BLaER1 treated with 17β-estradiol and CSF1 and Interleukin-3, amounts not matched to agents 10 nM and 100 nM (cell line): ENCODE measurements around the gene SLFN12L.

ENCODE experiments used
- H3K27ac ChIP-seq, 11 experiments: shearing (Covaris generic); formaldehyde crosslinking; 2 replicates each; pipeline ENCODE4 v1.8.1; 2022
- H3K27me3 ChIP-seq, 11 experiments: shearing (Covaris generic); formaldehyde crosslinking; 2 replicates each; pipeline ENCODE4 v1.8.1; 2022
- H3K36me3 ChIP-seq, 11 experiments: shearing (Covaris generic); formaldehyde crosslinking; 2 replicates each; pipeline ENCODE4 v1.8.1; 2022
- H3K4me1 ChIP-seq, 10 experiments: shearing (Covaris generic); formaldehyde crosslinking; 2 replicates each; pipeline ENCODE4 v1.8.1; 2022
- H3K4me2 ChIP-seq, 11 experiments: shearing (Covaris generic); formaldehyde crosslinking; 2 replicates each; pipeline ENCODE4 v1.8.1; 2022
- H3K4me3 ChIP-seq, 10 experiments: shearing (Covaris generic); formaldehyde crosslinking; 2 replicates each; pipeline ENCODE4 v1.8.1; 2022
- H3K9ac ChIP-seq, 11 experiments: shearing (Covaris generic); formaldehyde crosslinking; 2 replicates each; pipeline ENCODE4 v1.8.1; 2022
- H3K9me3 ChIP-seq, 11 experiments: shearing (Covaris generic); formaldehyde crosslinking; replicated peaks in 1 of 11; 2 replicates each; pipeline ENCODE4 v1.8.1; 2022
- H4K20me1 ChIP-seq, 11 experiments: shearing (Covaris generic); formaldehyde crosslinking; 2 replicates each; pipeline ENCODE4 v1.8.1; 2022
- Cebpa-rat ChIP-seq, 11 experiments: shearing (Covaris generic); IDR thresholded peaks; 2 replicates each; pipeline ENCODE4 v1.8.1; 2022

Gene SLFN12L

DNA sequence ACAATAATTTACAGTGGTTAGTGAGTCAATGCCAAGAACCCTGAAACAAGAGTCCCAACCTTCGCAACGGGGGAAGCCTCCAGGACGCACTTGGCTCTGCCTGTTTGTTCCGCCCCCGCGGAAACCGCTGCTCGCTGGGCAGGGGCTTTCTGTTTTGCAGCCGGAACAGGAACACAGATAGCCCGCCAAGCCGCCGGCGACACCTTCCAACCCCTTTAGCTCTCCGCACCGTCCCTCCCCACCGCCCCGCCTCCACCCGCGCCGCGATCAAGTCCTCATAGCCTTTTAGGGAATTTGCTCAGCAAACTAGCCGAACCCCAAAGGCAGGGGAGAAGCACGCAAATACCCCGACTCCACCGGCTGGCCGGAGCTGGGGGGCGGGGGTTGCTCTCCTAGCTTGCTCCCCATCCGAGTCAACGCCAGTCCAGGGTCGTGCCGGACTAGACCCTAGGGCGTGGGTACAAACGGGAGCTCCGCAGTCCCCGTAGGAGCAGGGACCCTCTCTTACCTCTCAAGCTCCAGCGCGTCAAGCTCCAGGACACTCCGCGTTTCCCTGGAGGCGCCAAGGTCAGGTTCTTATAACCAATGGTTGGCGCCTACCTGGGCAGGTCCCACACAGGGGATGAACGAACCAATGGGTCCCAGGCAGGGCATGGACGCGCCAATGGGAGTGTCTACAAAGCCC lies 89.1 kb downstream of the SLFN12L start, which contains the start of gene SLFN13:
SLFN13 (minus strand) TSS at position 553 of the 685 bp plus-strand sequence. CDS start 3,086 bp downstream, outside the sequence.
- H3K9me3 ChIP-seq, result peaks cover 0 to under 1% (median 0%) of the 10 kb centered on the region in 11 experiments; a peak in 1 of 22 replicates
- peak within 1 kb of the TSS; percentile 53 to 71 (median 60) for H3K4me3 ChIP-seq
- H3K36me3 ChIP-seq, result no peaks in the 10 kb centered on the region
- H3K27ac ChIP-seq, result peak within 1 kb of the TSS in 10 of 11 experiments; percentile 46 to 83 (median 78); a peak in 21 of 22 replicates
- H3K4me1 ChIP-seq, result peaks cover 22 to 32% (median 27%) of the 10 kb centered on the region in 10 experiments
- peak within 1 kb of the TSS; percentile 57 to 80 (median 74) for H3K9ac ChIP-seq
- peaks cover 16 to 25% (median 21%) of the 10 kb centered on the region in 11 experiments for H3K27me3 ChIP-seq
- no peaks in the 10 kb centered on the region for H4K20me1 ChIP-seq
- peak within 1 kb of the TSS; percentile 82 to 94 (median 90) for H3K4me2 ChIP-seq
- TF ChIP-seq Cebpa-rat (IDR thresholded peaks at IDR 0.05), result no peak

GRCh38 chr17:35447499-35447898 lies 90.0 kb downstream of the SLFN12L start:
- Histone ChIP-seq H3K4me1 (peaks cover 22 to 32% (median 27%) of the 10 kb centered on the region in 10 experiments), H3K4me3 (peak overlapping the region; percentile 53 to 71 (median 60)), H3K9me3 (no peaks in the 10 kb centered on the region; a peak in 1 of 22 replicates), H3K36me3 (no peaks in the 10 kb centered on the region), H4K20me1 (no peaks in the 10 kb centered on the region), H3K9ac (peak overlapping the region; percentile 57 to 80 (median 74); a peak in 18 of 22 replicates), H3K4me2 (peak overlapping the region; percentile 82 to 94 (median 90)), H3K27ac (peak overlapping the region in 10 of 11 experiments; percentile 46 to 83 (median 78); a peak in 19 of 22 replicates), H3K27me3 (peaks cover 16 to 25% (median 21%) of the 10 kb centered on the region in 11 experiments)
- no peak for TF ChIP-seq Cebpa-rat (IDR thresholded peaks at IDR 0.05)

GRCh38 chr17:35438433-35438832 lies 99.0 kb downstream of the SLFN12L start:
- Histone ChIP-seq H4K20me1 (no peaks in the 10 kb centered on the region), H3K9me3 (peaks cover 0 to 7% (median 6%) of the 10 kb centered on the region in 11 experiments; a peak in 12 of 22 replicates), H3K4me3 (no peak overlapping the region), H3K4me1 (peaks cover 0 to 7% (median 6%) of the 10 kb centered on the region in 10 experiments; a peak in 14 of 20 replicates), H3K36me3 (no peaks in the 10 kb centered on the region), H3K27ac (no peak overlapping the region), H3K27me3 (0 out of 22 replicates have a peak, but pooled peaks cover 0 to under 1% (median 0%) of the 10 kb centered on the region in 11 experiments), H3K9ac (no peak overlapping the region), H3K4me2 (no peak overlapping the region)
- no peak for TF ChIP-seq Cebpa-rat (IDR thresholded peaks at IDR 0.05)

GRCh38 chr17:35433075-35433894 lies 104.2 kb downstream of the SLFN12L start:
- peak overlapping the region; percentile 44 to 77 (median 56) for H3K4me2 ChIP-seq
- H3K36me3 ChIP-seq, result no peaks in the 10 kb centered on the region; a peak in 1 of 22 replicates
- TF ChIP-seq Cebpa-rat (IDR thresholded peaks at IDR 0.05), result no peak
- H3K4me1 ChIP-seq, result peaks cover 12 to 28% (median 18%) of the 10 kb centered on the region in 10 experiments
- peaks cover 0 to 22% (median 16%) of the 10 kb centered on the region in 11 experiments; a peak in 15 of 22 replicates for H3K27me3 ChIP-seq
- peaks cover 10 to 30% (median 26%) of the 10 kb centered on the region in 11 experiments; a peak in 18 of 22 replicates for H3K9me3 ChIP-seq
- no peaks in the 10 kb centered on the region for H4K20me1 ChIP-seq
- peak overlapping the region in 8 of 10 experiments; percentile 17 to 48 (median 33); a peak in 9 of 20 replicates for H3K4me3 ChIP-seq
- H3K27ac ChIP-seq, result no peak overlapping the region
- H3K9ac ChIP-seq, result no peak overlapping the region

GRCh38 chr17:35432176-35433074 lies 105.1 kb downstream of the SLFN12L start, which contains the start of gene SLFN12:
Gene SLFN12 (minus strand): TSS chr17:35432500. CDS start chr17:35423028, 9,472 bp downstream.
- no peak within 1 kb of the TSS for H3K9ac ChIP-seq
- TF ChIP-seq Cebpa-rat (IDR thresholded peaks at IDR 0.05), result no peak
- peaks cover 0 to 22% (median 16%) of the 10 kb centered on the region in 11 experiments; a peak in 15 of 22 replicates for H3K27me3 ChIP-seq
- H3K4me3 ChIP-seq, result peak within 1 kb of the TSS; percentile 14 to 48 (median 26); a peak in 17 of 20 replicates
- no peak within 1 kb of the TSS for H3K27ac ChIP-seq
- H3K4me1 ChIP-seq, result peaks cover 12 to 31% (median 20%) of the 10 kb centered on the region in 10 experiments
- peak within 1 kb of the TSS; percentile 44 to 77 (median 56) for H3K4me2 ChIP-seq
- no peaks in the 10 kb centered on the region for H4K20me1 ChIP-seq
- H3K36me3 ChIP-seq, result no peaks in the 10 kb centered on the region; a peak in 1 of 22 replicates
- H3K9me3 ChIP-seq, result peaks cover 10 to 30% (median 26%) of the 10 kb centered on the region in 11 experiments; a peak in 18 of 22 replicates

DNA sequence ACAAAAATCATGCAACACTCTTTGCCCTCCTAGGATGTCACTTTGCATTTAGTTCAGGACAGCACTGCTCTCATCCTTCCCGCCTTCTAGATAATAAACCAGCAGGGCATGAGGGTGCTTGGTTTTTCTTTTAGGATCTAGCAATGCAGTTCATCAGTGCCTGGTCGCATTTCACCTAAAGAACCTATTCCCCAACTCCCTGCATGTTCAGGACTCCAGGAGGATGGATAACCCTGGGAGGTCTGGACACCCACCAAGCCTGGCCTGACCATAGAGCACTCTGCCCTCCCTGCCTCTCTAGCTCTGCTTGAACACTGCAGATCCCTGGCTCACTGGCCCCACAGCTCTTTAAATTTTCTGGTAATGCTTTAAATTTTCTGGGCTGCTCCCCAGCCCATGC lies 107.8 kb downstream of the SLFN12L start:
- Histone ChIP-seq H3K36me3 (no peaks in the 10 kb centered on the region; a peak in 1 of 22 replicates), H3K27me3 (peaks cover 0 to 22% (median 16%) of the 10 kb centered on the region in 11 experiments; a peak in 15 of 22 replicates), H3K4me2 (no peak overlapping the region), H3K9me3 (peaks cover 10 to 30% (median 26%) of the 10 kb centered on the region in 11 experiments; a peak in 18 of 22 replicates), H4K20me1 (no peaks in the 10 kb centered on the region), H3K27ac (no peak overlapping the region), H3K9ac (no peak overlapping the region), H3K4me3 (no peak overlapping the region), H3K4me1 (peaks cover 12 to 31% (median 20%) of the 10 kb centered on the region in 10 experiments)
- no peak for TF ChIP-seq Cebpa-rat (IDR thresholded peaks at IDR 0.05)

GRCh38 chr17:35428229-35428628 lies 109.2 kb downstream of the SLFN12L start:
- Histone ChIP-seq H3K4me1 (peaks cover 9 to 23% (median 12%) of the 10 kb centered on the region in 10 experiments), H3K27me3 (peaks cover 0 to 20% (median 16%) of the 10 kb centered on the region in 11 experiments; a peak in 15 of 22 replicates), H3K4me3 (no peak overlapping the region), H3K36me3 (no peaks in the 10 kb centered on the region; a peak in 1 of 22 replicates), H4K20me1 (no peaks in the 10 kb centered on the region), H3K9me3 (peaks cover 10 to 21% (median 19%) of the 10 kb centered on the region in 11 experiments; a peak in 18 of 22 replicates), H3K4me2 (peak overlapping the region in 4 of 11 experiments; percentile 18 to 34 (median 28); a peak in 5 of 22 replicates), H3K9ac (no peak overlapping the region), H3K27ac (no peak overlapping the region)
- no peak for TF ChIP-seq Cebpa-rat (IDR thresholded peaks at IDR 0.05)
